Neuronal stem cell (in vitro differentiated cells): Measurements from ENCODE around the gene TMEM47.

Experiments used
- DNase-seq: peaks from one replicate; pipeline ENCODE4 v3.0.0-alpha.2; 2013; ENCODE audit warnings: low spot score
- H2AFZ ChIP-seq: one replicate; pipeline ENCODE4 v1.6.1; 2013; ENCODE audit warnings: mild to moderate bottlenecking, low read length, inconsistent platforms
- H2AK5ac ChIP-seq: 2 replicates; pipeline ENCODE4 v1.6.1; 2013; ENCODE audit warnings: low read depth, mild to moderate bottlenecking, inconsistent platforms, low read length, moderate library complexity, mixed read lengths
- H2BK120ac ChIP-seq: 2 replicates; pipeline ENCODE4 v1.6.1; 2013; ENCODE audit warnings: low read depth, mild to moderate bottlenecking, inconsistent platforms, low read length, moderate library complexity, mixed read lengths
- H2BK12ac ChIP-seq: one replicate; pipeline ENCODE4 v1.6.1; 2013; ENCODE audit warnings: low read length, inconsistent platforms
- H2BK15ac ChIP-seq: 2 replicates; pipeline ENCODE4 v1.6.1; 2013; ENCODE audit warnings: mild to moderate bottlenecking, low read length, inconsistent platforms, mixed read lengths
- H2BK5ac ChIP-seq: one replicate; pipeline ENCODE4 v1.6.1; 2013; ENCODE audit warnings: inconsistent platforms, mild to moderate bottlenecking, low read length, moderate library complexity
- H3K14ac ChIP-seq: one replicate; pipeline ENCODE4 v1.6.1; 2013; ENCODE audit warnings: low read length, inconsistent platforms
- H3K18ac ChIP-seq: 2 replicates; pipeline ENCODE4 v1.6.1; 2013; ENCODE audit warnings: low read length, inconsistent platforms
- H3K23ac ChIP-seq: 2 replicates; pipeline ENCODE4 v1.6.1; 2013; ENCODE audit warnings: low read depth, mild to moderate bottlenecking, mixed read lengths, low read length, inconsistent platforms; ENCODE audit not compliant: poor library complexity
- H3K27ac ChIP-seq: replicated peaks from 3 replicates; pipeline ENCODE4 v1.5.1; 2013; ENCODE audit warnings: low read length, inconsistent platforms
- H3K27me3 ChIP-seq, 3 experiments: 2 replicates each; pipeline ENCODE4 v1.6.1; 2013; ENCODE audit warnings: low read length in 3 of 3, mild to moderate bottlenecking in 2 of 3, inconsistent platforms in 1 of 3, low read depth in 1 of 3, mixed read lengths in 1 of 3, moderate library complexity in 1 of 3; ENCODE audit not compliant: control insufficient read depth in 3 of 3, insufficient read depth in 3 of 3
- H3K36me3 ChIP-seq, 2 donors: replicated peaks in 1 of 2; 2 replicates each; pipeline ENCODE4 v1.6.1; 2013; ENCODE audit warnings: low read length in 2 of 2; ENCODE audit not compliant: control insufficient read depth in 2 of 2, insufficient read depth in 2 of 2
- H3K4ac ChIP-seq: 2 replicates; pipeline ENCODE4 v1.6.1; 2013; ENCODE audit warnings: inconsistent platforms, mild to moderate bottlenecking, low read length, moderate library complexity
- H3K4me1 ChIP-seq, 2 donors: 1 replicate in 1 of 2; 2 replicates in 1 of 2; pipeline ENCODE4 v1.6.1; 2013; ENCODE audit warnings: low read length in 2 of 2, low read depth in 1 of 2; ENCODE audit not compliant: control insufficient read depth in 2 of 2, insufficient read depth in 1 of 2
- H3K4me2 ChIP-seq: one replicate; pipeline ENCODE4 v1.6.1; 2013; ENCODE audit warnings: mild to moderate bottlenecking, low read length, inconsistent platforms; ENCODE audit not compliant: insufficient read depth, poor library complexity, severe bottlenecking
- H3K4me3 ChIP-seq, 2 donors: 2 replicates each; pipeline ENCODE4 v1.5.1; 2013; ENCODE audit warnings: low read length in 2 of 2, mild to moderate bottlenecking in 2 of 2, inconsistent platforms in 1 of 2, moderate library complexity in 1 of 2
- H3K79me1 ChIP-seq: one replicate; pipeline ENCODE4 v1.6.1; 2013; ENCODE audit warnings: low read depth, mild to moderate bottlenecking, inconsistent platforms, low read length, moderate library complexity
- H3K9ac ChIP-seq: one replicate; pipeline ENCODE4 v1.6.1; 2013; ENCODE audit warnings: mild to moderate bottlenecking, low read depth, low read length, inconsistent platforms; ENCODE audit not compliant: poor library complexity
- H3K9me3 ChIP-seq, 2 donors: replicated peaks in 1 of 2; 2 replicates each; pipeline versions ENCODE3 to v1.6.1; 2013; ENCODE audit warnings: low read length in 2 of 2, mild to moderate bottlenecking in 2 of 2, inconsistent platforms in 1 of 2, low read depth in 1 of 2, mixed read lengths in 1 of 2, moderate library complexity in 1 of 2; ENCODE audit not compliant: control insufficient read depth in 2 of 2, insufficient read depth in 1 of 2
- H4K8ac ChIP-seq: one replicate; pipeline ENCODE4 v1.6.1; 2013; ENCODE audit warnings: low read depth, mild to moderate bottlenecking, inconsistent platforms, low read length, moderate library complexity
- H4K91ac ChIP-seq: one replicate; pipeline ENCODE4 v1.6.1; 2013; ENCODE audit warnings: low read length, low read depth, mild to moderate bottlenecking, inconsistent platforms; ENCODE audit not compliant: poor library complexity
- WGBS, 2 donors: extraction: QIAGEN DNeasy Blood & Tissue Kit; methylation state at CpG; one replicate each; pipeline ENCODE4 v1.1.7; 2013; ENCODE audit warnings: missing lambda C conversion rate in 2 of 2, mixed read lengths in 1 of 2; ENCODE audit not compliant: insufficient read length in 2 of 2, insufficient replicate concordance in 1 of 2; ENCODE audit errors: extremely low coverage in 2 of 2; 5-methylcytosine and 5-hydroxymethylcytosine counted together

The TMEM47 gene

GRCh38 chrX:34578237-34578636 lies 78.8 kb downstream of the TMEM47 start:
- H3K36me3 ChIP-seq: no peaks in the 10 kb centered on the region
- H2AFZ ChIP-seq: no peak overlapping the region
- H3K27me3 ChIP-seq: no peaks in the 10 kb centered on the region
- H3K4me2 ChIP-seq: no peak overlapping the region
- H3K4ac ChIP-seq: no peak overlapping the region
- no peak overlapping the region for H3K27ac ChIP-seq
- H3K79me1 ChIP-seq: no peaks in the 10 kb centered on the region
- no CpG with 5 or more reads among the region's 2 CpGs for WGBS, 2 donors
- H3K4me1 ChIP-seq: no peaks in the 10 kb centered on the region
- H2BK12ac ChIP-seq: no peak overlapping the region
- no peak overlapping the region for H2BK5ac ChIP-seq
- no peak overlapping the region for H3K18ac ChIP-seq
- H2BK15ac ChIP-seq: no peak overlapping the region
- no peak overlapping the region for H3K4me3 ChIP-seq
- H3K23ac ChIP-seq: no peak overlapping the region
- H3K14ac ChIP-seq: no peak overlapping the region
- DNase-seq: peak; percentile 1
- H2BK120ac ChIP-seq: no peak overlapping the region
- no peak overlapping the region for H2AK5ac ChIP-seq
- H3K9me3 ChIP-seq: no peaks in the 10 kb centered on the region
- H3K9ac ChIP-seq: no peak overlapping the region
- H4K91ac ChIP-seq: no peak overlapping the region
- no peak overlapping the region for H4K8ac ChIP-seq
